Stimulated activated naive CD8-positive, alpha-beta T cell treated with anti-CD3 and anti-CD28 coated beads, Interleukin-15, Interleukin-2, amounts not matched to agents 100 U/mL and 50 U/mL, for 24 hours (primary cell): ENCODE results near the gene SEMA3A.
"Not testable (repeated sequence)": the region's sequence is repeated elsewhere in the genome, so short reads cannot be mapped to it uniquely, and the experiment has no call there.

ENCODE experiments used
- ATAC-seq: fragments of 150-1000 bp; cut with Tn5 transposase; one replicate; pipeline ENCODE4 v1.10.0; 2021
- DNase-seq: peaks from one replicate; pipeline ENCODE4 v3.0.0; 2021

Gene SEMA3A

DNA sequence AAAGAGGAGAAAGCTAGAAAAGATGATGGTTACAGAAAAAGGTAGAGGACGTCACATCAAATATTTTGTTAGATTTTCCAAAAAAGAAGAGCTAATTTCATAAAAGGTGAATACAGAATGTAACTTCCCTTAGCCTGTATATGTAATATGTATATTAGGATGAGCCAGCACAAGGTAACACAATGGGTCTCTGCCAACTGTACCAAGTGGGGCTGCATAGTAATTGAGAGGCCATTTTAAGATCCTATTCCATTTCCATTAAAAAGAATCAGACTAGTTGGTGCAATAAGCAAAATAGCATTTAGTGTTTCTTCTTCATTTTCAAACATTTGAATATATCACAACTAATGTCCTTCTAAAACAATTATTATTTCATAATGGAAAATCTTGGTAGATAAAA, 134.6 kb downstream of the SEMA3A start:
- no peak for ATAC-seq
- DNase-seq = no peak

DNA sequence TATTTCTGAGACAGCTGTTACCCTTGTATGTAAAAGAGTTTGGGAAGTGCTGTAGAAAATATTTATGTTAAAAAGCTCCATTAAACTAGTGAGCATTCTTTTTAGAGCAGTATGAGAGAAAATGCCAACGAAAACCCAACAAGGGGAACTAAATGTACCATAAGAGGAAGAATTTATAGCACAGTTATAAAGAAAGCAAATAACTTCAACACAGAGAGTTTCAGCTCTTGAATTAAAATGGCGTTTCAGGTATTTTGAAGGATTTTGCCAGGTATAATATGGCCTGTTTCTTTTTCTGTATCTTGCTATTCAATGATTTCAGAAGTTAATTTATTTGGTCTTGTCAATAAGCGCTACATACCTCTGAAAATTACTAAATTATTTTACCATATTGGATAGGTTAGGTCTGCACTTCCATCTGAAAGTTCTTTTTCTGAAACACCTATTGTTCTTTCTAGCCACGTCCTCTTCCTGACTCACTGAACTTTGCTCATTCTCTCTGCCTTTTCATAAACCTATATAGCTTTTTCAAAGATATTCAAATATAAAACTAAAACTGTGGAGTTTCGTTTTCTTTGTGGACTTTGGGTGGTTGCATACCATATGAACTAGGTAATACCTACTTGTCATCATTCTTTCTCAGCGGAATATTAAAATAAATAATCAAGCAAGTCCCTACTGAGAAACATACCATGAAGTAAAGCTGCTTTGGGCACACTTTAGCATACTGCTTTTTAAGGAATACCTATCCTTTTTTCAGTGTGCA, 136.1 kb downstream of the SEMA3A start:
- DNase-seq = no peak
- ATAC-seq = no peak

DNA sequence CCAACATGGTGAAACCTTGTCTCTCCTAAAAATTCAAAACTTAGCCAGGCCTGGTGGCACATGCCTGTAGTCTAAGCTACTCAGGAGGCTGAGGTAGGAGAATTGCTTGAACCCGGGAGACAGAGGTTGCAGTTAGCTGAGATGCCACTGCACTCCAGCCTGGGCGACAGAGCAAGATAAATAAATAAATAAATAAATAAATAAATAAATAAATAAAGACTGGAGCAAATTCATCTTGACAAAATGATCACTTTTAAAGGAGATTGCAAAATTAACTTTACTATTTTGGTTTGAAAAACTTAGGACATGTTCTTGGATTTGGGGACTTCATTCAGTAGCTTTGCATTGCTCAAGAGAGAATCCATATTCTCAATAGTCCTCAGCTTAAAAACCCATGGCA, 137.0 kb downstream of the SEMA3A start:
- DNase-seq = no peak
- no peak for ATAC-seq

DNA sequence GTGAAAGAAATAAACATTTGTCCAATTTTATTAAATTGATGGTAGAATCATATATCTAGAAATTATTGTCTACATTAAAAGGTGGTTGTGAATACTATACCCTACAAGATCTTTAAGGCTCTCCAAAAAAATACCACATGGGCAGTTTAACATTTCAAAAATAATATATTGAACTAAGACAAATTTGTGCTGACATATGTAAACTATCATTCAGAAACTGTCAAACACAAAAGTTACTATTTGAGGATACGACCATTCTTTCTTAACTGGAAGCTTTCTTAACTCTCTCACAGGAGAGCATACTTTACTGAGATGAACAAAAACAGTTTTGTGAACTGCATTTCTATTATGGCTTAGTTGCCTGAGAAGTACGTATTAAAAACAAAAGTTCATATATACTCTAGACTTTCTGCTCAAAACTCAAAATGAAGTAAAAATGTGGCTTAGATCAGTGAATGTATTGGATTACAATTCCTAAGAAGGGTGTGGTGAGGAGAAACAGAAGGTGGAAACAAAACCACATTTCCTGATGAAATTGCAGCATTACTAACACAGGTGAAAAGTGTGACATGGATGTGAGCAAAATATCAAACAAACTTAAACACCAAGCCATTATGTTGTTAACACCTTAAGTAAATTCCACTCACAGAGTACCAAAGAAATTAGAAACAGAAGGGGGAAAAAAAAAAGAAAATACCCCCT, 138.5 kb downstream of the SEMA3A start:
- no peak for ATAC-seq
- no peak for DNase-seq

DNA sequence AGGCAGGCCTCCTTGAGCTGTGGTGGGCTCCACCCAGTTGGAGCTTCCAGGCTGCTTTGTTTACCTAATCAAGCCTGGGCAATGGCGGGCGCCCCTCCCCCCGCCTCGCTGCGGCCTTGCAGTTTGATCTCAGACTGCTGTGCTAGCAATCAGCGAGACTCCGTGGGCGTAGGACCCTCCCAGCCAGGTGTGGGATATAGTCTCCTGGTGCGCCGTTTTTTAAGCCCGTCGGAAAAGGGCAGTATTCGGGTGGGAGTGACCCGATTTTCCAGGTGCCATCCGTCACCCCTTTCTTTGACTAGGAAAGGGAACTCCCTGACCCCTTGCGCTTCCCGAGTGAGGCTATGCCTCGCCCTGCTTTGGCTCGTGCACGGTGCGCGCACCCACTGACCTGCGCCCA, 139.4 kb downstream of the SEMA3A start:
- ATAC-seq, DNase-seq: not testable (repeated sequence)

DNA sequence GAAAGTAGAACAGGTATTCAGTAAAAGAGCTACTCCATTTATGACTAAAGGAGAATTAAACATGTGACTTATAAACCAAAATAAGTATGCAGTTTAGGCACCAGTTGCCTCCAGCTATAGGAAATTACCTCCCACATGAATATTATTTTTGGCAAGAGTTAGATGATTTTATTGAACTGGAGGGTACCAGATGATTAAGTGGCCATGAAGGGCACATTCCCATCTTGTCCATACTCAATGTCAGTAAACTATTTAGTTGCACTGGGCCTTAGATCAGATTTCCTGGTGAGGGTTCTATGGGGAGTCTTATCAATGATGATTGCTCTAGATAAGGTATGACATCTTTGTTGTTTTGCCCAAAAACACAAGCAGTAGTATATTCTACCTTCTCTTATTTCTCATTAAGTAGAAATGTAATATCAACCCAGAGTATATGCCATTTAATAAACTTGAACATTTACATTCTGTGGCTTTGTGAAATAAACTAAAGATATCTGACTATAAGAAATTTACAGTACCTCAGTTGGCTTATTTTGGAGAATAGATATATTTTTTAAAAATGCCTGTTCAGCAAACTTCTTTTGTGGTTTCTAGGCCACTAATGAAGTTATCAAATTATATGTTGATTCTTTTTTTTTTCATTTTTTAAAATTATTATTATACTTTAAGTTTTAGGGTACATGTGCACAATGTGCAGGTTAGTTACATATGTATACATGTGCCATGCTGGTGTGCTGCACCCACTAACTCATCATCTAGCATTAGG, 145.3 kb downstream of the SEMA3A start:
- no peak for DNase-seq
- no peak for ATAC-seq

DNA sequence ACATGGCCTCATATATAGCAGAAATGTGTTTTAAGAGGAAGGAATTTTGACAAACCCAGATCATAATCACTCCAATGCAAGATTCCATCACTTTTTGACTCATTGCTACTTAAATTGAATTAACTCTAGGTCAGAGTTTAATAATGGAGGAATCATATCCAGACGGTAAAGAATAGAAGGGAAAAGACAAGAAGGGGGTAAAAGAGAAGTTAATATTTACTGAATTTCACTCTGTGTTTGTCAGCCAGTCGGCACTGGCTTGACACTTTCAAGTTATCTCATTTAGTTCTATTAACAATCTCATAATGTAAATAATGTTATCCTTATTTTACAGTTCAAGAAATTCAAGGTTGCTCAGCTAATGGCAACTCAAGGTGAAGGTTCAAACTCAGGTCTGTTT, 147.5 kb downstream of the SEMA3A start:
- no peak for DNase-seq
- no peak for ATAC-seq

DNA sequence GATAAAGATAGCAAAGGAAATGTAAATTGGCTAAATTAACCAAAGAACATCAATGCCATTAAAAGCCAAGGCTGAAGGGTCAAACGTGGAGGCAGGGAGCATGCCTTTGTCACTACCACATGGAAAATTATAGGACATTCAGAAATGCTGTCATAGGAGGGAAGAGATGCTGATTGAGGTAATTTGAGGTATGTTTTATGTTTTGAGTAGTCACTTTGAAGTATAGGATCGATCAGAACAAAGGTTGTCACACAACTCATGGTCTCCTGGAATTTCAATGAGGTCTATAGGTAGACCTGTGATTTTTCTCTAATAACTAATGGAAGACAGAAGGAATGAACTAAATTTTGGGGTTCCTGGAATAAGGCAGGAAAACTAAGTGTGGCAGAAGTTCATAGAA, 149.8 kb downstream of the SEMA3A start:
- DNase-seq (no peak), ATAC-seq (no peak)

DNA sequence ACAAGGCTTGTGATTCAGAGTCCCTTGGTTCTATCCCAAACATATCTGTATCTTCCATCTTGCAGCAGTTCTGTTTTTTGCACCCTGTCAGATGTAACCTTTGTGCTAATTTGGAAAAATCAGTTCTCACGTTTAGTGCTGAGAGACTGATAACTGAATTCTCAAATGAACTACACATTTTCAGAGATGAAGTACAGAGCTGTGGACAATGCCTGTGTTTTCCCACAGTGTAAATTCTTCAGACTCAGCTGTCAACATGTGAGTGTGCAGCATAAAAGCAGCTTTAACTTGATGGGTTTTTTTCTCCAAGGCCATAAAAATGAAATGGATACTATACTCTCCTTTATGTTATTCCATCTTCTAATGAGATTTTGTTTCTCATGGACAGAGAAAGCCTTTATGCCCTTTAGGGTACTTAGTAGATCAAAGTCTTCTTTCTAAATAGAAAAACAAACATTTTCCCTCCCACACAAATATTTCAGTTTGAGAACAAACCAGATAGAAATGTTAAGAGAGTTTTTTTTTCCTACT, 150.9 kb downstream of the SEMA3A start:
- ATAC-seq = no peak

DNA sequence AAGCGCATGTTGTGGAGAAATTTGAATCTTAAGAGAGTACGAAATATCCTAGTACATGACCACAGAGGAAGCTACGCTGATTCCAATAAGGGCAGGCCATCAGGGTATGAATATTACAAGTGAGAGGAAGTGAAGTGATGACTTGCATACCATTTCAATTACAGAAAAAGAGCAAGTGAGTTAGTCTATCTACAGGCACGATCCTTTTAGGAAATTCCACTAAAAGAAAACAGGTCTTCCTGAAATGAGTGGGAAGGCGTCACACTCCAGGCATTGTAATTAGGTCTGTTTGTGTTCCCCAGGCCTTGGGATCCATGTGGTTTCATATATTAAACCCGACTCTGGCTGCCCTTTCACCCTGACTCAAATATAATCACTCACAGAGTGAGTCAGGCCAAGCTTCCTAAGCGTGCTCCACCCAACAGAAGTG, 152.5 kb downstream of the SEMA3A start:
- no peak for ATAC-seq
- DNase-seq = no peak

More for the DNA sequence above, 150.9 kb downstream of the SEMA3A start:
- no peak for DNase-seq

DNA sequence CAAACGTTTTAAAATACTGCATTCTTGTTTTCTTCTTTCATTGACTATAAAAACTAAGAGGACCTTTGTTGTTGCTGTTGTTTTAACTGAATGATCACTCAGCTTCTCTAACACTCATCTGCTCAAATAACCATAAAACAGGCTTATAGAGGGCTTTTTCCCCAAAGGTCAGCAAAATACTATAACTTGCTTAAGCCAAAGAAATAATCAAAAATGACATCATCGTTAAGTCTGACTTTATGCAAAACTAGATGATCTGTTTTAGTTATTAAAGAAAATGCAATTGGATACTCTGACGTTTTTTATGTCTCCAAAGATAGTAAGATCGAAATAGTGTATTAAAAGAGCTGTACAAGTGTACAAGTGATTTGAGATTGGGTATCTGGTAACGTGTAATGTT, 152.9 kb downstream of the SEMA3A start:
- DNase-seq (no peak), ATAC-seq (no peak)

DNA sequence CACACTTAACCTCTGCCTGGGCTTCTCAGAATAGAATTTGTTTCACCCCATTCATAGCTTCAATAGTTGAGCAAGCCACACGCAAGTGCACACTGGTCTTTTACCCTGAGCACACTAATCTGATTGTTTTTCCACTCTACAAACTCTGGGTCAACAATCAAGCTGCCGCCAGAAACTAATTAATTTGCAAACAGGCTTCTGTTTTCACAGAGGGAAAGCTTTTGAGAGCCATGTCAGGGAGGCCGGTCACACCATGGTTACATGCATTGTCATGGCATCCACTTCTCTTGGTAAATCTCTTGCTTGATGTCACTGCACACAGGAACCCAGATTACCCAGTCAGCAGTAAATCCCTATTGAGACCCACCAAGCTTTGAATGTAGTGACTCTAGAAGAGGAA, 154.2 kb downstream of the SEMA3A start:
- DNase-seq (no peak), ATAC-seq (no peak)

DNA sequence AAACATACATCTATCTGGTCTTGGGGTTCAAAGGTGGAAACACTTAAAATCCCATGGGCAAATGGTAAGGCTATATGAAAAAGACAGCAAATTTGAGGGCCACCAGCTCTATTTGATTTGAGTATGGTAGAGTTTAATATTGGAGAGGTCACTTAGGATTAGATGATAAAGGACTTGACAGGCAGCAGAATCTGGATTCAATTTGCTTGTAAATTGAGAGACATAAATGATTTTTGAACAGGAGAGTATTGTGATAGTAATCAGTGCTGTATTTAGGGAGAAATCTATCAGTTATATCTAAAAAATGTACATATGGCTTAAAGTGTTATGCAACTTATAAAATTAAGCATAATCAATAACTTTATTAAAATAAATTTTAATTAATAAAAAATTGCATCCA, 155.2 kb downstream of the SEMA3A start:
- no peak for ATAC-seq
- DNase-seq = no peak

DNA sequence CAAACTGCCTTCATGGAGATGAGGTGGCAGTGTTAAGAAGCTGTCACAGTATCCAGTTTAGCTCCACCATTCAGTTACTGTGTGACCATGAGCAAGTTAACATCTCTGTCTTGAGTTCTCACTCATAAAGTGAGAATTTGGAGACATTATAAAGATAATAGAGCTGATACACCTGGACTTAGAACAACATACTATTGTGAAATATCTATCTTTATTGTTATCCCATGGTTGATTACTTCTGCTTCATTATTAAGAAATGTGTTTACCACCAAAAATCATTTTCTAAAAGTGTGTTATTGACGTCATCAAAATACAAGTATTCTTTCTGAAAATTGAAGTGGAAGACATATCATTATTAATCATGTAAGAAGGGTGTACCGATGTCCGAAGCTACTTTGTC, 166.9 kb downstream of the SEMA3A start:
- DNase-seq (no peak), ATAC-seq (no peak)

DNA sequence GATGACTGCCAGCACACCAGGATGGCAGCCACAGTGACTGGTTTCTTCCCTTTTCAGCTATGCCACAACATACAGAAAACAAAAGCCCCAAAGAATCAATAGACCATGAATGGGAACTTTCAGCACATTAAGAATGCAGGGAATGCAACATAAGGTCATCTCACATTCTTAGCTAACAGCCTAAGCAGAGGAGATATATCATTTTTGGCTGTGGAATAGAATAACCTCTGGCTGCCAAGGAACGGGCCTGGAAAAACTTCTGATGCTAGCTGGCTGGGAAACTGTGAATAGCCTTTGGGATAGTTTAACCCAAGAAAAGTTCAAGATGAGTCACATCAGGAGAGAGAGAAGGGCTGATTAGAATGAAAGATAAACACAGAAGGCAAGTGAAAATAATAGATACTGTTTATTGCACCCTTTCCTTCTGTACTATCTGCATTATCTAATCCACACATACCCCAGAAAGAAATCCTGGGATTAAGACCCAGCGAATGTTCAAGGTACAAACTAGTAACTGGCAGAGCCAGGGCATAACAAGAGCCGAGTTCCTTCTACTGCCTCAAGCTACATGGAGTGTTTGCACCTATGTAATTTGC, 169.2 kb downstream of the SEMA3A start:
- DNase-seq = no peak
- ATAC-seq = no peak

DNA sequence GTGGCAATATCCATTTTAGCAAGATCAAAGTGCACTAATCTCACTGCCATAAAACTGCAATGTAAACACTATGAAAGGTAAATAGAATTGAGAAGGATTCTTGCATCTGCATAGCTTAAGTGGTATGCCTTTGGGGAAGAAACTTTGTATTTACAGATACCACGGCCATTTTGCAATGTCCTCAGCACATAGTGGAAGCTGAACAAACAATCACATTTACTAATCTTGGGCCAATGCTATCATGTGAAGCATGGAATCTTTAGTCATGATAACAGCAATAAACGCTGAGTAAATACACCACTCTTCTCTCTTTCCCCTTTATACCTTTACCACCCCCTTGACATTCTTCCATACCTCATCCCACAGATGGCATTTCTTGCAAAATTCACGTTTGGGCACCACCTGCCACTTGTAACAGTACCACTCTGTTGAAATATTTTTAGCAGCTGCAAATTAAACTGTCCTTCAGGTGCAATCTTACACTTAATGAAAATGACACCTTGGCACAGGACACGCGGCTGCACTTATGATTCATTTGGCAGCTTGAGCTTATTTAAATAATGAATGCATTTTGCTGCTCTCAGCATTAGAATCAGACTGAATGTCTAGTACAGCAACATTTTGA, 171.8 kb downstream of the SEMA3A start:
- no peak for ATAC-seq
- DNase-seq = no peak

DNA sequence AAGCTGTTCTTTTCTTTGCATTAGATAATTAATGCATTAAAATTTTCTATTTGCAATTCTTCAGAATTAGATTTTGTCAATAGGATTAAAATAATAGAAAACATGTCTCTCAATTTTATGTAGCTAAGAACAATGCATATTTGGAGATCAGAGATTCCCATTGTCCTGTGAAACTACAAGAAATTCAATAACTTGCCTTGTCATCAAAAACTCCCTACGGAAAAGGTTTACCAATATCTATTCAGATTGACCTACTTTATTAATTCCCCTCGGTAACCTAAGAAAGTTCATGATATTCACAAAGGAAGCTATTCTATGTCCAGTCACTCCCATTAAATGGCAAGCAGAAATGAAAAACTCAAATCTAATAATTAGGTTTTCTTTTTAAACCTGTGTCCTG, 172.6 kb downstream of the SEMA3A start:
- no peak for DNase-seq
- no peak for ATAC-seq

DNA sequence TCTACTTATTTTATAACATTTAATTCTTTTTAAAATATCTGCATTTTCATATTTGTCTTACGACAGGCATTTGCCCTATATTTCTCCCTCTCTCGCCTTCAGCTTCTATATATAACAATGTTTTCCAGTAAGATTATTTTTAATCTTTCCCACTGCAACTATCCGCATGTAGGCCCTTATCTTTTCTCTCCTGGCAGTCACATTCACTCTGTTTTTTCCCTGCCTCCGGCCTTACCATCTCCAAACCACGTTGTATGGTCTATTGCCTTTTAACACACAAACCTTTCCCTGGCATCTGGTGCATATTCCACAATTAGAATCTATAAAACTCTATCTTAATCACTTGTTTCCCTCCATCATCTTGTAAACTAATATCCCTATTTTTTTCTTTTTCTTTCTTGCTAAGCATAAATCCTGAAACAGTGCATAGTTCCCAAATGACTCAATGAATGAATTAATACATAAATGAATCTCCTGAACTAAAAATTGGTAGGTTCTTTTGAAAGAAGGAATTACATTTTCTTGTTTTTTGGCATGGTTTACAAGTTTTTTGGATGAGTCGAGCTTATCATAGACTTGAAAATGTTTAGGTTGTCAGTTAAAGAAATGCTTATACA, 173.2 kb downstream of the SEMA3A start:
- ATAC-seq (no peak), DNase-seq (no peak)

DNA sequence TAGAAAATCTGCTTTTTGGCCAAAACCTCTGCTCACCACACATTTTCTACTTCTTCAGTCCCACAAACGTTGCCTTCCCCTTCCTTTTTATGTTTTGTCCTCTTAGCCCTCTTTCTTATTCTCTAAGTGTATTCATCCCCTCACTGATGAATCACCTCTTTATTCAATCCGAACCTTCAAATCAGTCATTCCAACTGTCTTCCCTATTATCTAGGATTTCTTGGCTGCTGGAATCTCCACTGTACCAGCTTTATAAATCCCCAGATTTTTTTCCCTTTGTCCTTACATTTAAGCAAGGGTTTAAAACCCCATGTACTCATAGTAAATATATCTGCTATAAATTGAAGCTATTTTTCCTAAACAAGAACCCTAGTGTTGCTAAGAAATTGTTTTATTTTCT, 176.9 kb downstream of the SEMA3A start:
- DNase-seq = no peak
- no peak for ATAC-seq

DNA sequence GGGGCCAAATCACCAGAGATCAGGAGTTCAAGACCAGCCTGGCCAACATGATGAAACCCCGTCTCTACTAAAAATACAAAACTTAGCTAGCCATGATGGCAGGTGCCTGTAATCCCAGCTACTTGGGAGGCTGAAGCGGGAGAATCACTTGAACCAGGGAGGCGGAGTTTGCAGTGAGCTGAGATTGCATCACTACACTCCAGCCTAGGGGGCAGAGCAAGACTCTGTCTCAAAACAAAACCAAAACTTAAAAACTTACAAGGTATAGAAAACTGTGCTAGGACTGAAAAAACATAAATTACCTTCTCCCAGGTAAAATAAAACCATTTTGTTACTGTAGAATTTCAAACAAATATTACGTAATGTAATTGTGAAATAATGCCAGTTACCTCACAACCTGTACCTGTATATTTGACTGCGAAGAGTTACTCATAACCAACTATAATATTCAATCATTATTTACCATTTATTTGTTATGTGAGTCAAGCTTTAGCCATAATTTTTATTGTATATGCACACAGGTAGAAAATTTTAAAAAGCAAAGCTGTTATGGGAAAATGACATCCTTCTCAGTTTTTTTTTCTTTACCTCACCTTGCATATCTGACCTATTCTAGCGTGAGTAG, 180.9 kb downstream of the SEMA3A start:
- ATAC-seq = no peak
- no peak for DNase-seq

DNA sequence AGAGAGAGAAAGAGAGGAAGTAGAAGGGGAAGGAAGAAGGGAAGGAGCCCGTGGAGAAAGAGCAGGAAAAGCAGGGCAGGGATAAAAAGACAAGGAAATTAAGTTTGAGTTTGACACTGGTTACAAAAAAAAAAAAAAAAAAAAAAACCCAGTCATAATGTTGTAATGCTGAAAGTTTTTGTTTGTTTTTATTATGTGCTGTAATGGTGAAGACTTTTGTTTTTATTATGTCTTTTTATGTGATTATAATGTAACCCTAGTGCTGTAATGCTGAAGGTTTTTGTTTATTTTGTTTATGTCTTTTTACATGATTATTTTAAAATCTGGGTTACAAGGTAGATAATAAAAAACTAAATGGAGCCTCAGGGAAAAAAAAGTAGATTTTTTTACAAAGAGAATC, 184.8 kb downstream of the SEMA3A start:
- DNase-seq (no peak), ATAC-seq (no peak)
